Right lobe of liver (tissue), 4 donors: ENCODE data around the gene FGF8.

Experiments used
- CTCF ChIP-seq, 4 donors: fragments of 200-600 bp in 3 of 4; fragments of 450-650 bp in 1 of 4; IDR thresholded peaks; one replicate each; pipeline versions ENCODE4 v1.5.1 to v1.8.0; 2016 to 2022; ENCODE audit warnings: antibody characterized with exemption in 4 of 4, mild to moderate bottlenecking in 2 of 4
- POLR2A ChIP-seq: fragments of 450-650 bp; IDR thresholded peaks from one replicate; pipeline ENCODE4 v1.6.1; 2017; ENCODE audit warnings: antibody characterized with exemption, mild to moderate bottlenecking
- donor health status: DM: no; HTN: no; CAD: no.
- donor health status: DM: no; HTN: no; CAD: no.
- donor health status: DM: no; HTN: yes; CAD: no.

GRCh38 chr10:101724446-101724845 is 51.5 kb downstream of the FGF8 start:
- TF ChIP-seq CTCF (IDR thresholded peaks at IDR 0.05) (no peak), POLR2A (no peak)
